CD4-positive, alpha-beta T cell treated with Interleukin-2 at 100 ng/mL for 4 hours (primary cell): Measurements from ENCODE around the gene PRKCZ.

Experiments
- DNase-seq: peaks from one replicate; pipeline ENCODE4 v3.0.0-alpha.2; 2020; ENCODE audit warnings: low spot score

Gene PRKCZ

GRCh38 chr1:2212532-2213491 is 162.6 kb downstream of the PRKCZ start:
- DNase-seq, result peak; percentile 87

GRCh38 chr1:2213576-2214505 is 163.6 kb downstream of the PRKCZ start:
- no peak for DNase-seq

GRCh38 chr1:2214541-2215241 is 164.5 kb downstream of the PRKCZ start:
- DNase-seq, result no peak

- no peak for DNase-seq
Measured at GRCh38 chr1:2215329-2215728, 165.1 kb downstream of the PRKCZ start.

GRCh38 chr1:2215909-2216766 is 165.9 kb downstream of the PRKCZ start:
- no peak for DNase-seq

- DNase-seq, result no peak
Measured at GRCh38 chr1:2216767-2217058, 166.5 kb downstream of the PRKCZ start.

- DNase-seq, result no peak
Measured at GRCh38 chr1:2221271-2221670, 171.1 kb downstream of the PRKCZ start.

GRCh38 chr1:2224170-2224584 is 174.0 kb downstream of the PRKCZ start:
- DNase-seq, result no peak

GRCh38 chr1:2224631-2225428 is 174.6 kb downstream of the PRKCZ start:
- no peak for DNase-seq

GRCh38 chr1:2226525-2227345 is 176.5 kb downstream of the PRKCZ start:
- DNase-seq, result no peak

GRCh38 chr1:2227346-2228156 is 177.3 kb downstream of the PRKCZ start:
- peak; percentile 96 for DNase-seq

GRCh38 chr1:2228157-2228594 is 178.0 kb downstream of the PRKCZ start, which contains the start of gene SKI:
Gene SKI (plus strand): TSS chr1:2228319. CDS start chr1:2228767, 448 bp downstream.
- no peak for DNase-seq

GRCh38 chr1:2228694-2229036 is 178.5 kb downstream of the PRKCZ start:
- DNase-seq, result no peak

- peak; percentile 58 for DNase-seq
Measured at GRCh38 chr1:2229037-2229864, 179.0 kb downstream of the PRKCZ start.

GRCh38 chr1:2229911-2230731 is 179.9 kb downstream of the PRKCZ start:
- no peak for DNase-seq

GRCh38 chr1:2230781-2231531 is 180.7 kb downstream of the PRKCZ start:
- peak; percentile 40 for DNase-seq
